SK-N-SH treated with all-trans-retinoic acid at 6 μM for 48 hours (cell line): ENCODE data around the gene DLX5.

Experiments
- ATAC-seq: fragments of 200-7000 bp; cut with Tn5 transposase; 3 replicates; pipeline ENCODE4 v1.9.1; 2020; ENCODE audit warnings: mild to moderate bottlenecking, moderate library complexity
- ARNTL ChIP-seq: fragments of 450-650 bp; formaldehyde crosslinking; IDR thresholded peaks from 2 replicates; pipeline ENCODE4 v1.5.0; 2020; ENCODE audit warnings: low read depth, mild to moderate bottlenecking, moderate library complexity, borderline replicate concordance
- BACH2 ChIP-seq: fragments of 250-450 bp; sonication (Bioruptor Pico); IDR thresholded peaks from 2 replicates; pipeline ENCODE4 v1.9.0; 2021; ENCODE audit warnings: mild to moderate bottlenecking, borderline replicate concordance
- CSDC2 ChIP-seq: fragments of 250-450 bp; sonication (Bioruptor Pico); IDR thresholded peaks from 2 replicates; pipeline ENCODE4 v1.5.0; 2020; ENCODE audit warnings: mild to moderate bottlenecking, moderate library complexity
- ESRRG ChIP-seq: fragments of 250-450 bp; sonication (Bioruptor Pico); IDR thresholded peaks from 2 replicates; pipeline ENCODE4 v1.6.1; 2021; ENCODE audit warnings: mild to moderate bottlenecking
- GLIS3 ChIP-seq: fragments of 250-450 bp; sonication (Bioruptor Pico); IDR thresholded peaks from 2 replicates; pipeline ENCODE4 v1.5.0; 2020; ENCODE audit warnings: mild to moderate bottlenecking, moderate library complexity
- POU6F1 ChIP-seq: fragments of 250-450 bp; sonication (Bioruptor Pico); IDR thresholded peaks from 2 replicates; pipeline ENCODE4 v1.8.0; 2021; ENCODE audit warnings: low read depth, mild to moderate bottlenecking, moderate library complexity, borderline replicate concordance
- PPARA ChIP-seq: fragments of 250-450 bp; sonication (Bioruptor Pico); IDR thresholded peaks from 2 replicates; pipeline ENCODE4 v1.5.0; 2020; ENCODE audit warnings: mild to moderate bottlenecking, borderline replicate concordance
- RARB ChIP-seq: fragments of 250-450 bp; sonication (Bioruptor Pico); IDR thresholded peaks from 2 replicates; pipeline ENCODE4 v1.8.0; 2021; ENCODE audit warnings: mild to moderate bottlenecking, moderate library complexity
- SNAI2 ChIP-seq: fragments of 250-450 bp; sonication (Bioruptor Pico); IDR thresholded peaks from 2 replicates; pipeline ENCODE4 v1.5.0; 2020; ENCODE audit warnings: mild to moderate bottlenecking, moderate library complexity
- TCF4 ChIP-seq: fragments of 250-450 bp; sonication (Bioruptor Pico); IDR thresholded peaks from 2 replicates; pipeline ENCODE4 v1.8.0; 2021; ENCODE audit warnings: mild to moderate bottlenecking, moderate library complexity, borderline replicate concordance
- TOX ChIP-seq: fragments of 250-450 bp; sonication (Bioruptor Pico); IDR thresholded peaks from 2 replicates; pipeline ENCODE4 v1.8.0; 2021; ENCODE audit warnings: mild to moderate bottlenecking, moderate library complexity, borderline replicate concordance
- ZFP3 ChIP-seq: fragments of 250-450 bp; sonication (Bioruptor Pico); IDR thresholded peaks from 2 replicates; pipeline ENCODE4 v1.5.0; 2020; ENCODE audit warnings: mild to moderate bottlenecking, moderate library complexity
- ZFP30 ChIP-seq: fragments of 450-650 bp; formaldehyde crosslinking; IDR thresholded peaks from 2 replicates; pipeline ENCODE4 v1.5.0; 2022; ENCODE audit warnings: mild to moderate bottlenecking, moderate library complexity
- ZNF565 ChIP-seq: fragments of 450-650 bp; formaldehyde crosslinking; conservative IDR thresholded peaks from 2 replicates; pipeline ENCODE4 v1.5.0; 2020; ENCODE audit warnings: low read depth, mild to moderate bottlenecking, moderate library complexity
- ZNF70 ChIP-seq: fragments of 450-650 bp; formaldehyde crosslinking; IDR thresholded peaks from 2 replicates; pipeline ENCODE4 v1.5.0; 2020; ENCODE audit warnings: mild to moderate bottlenecking, moderate library complexity
- ZNF8 ChIP-seq: fragments of 450-650 bp; formaldehyde crosslinking; IDR thresholded peaks from 2 replicates; pipeline ENCODE4 v1.5.0; 2020; ENCODE audit warnings: mild to moderate bottlenecking, moderate library complexity
- TF ChIP-seq, protein P1 (sequence below): fragments of 250-450 bp; sonication (Bioruptor Pico); IDR thresholded peaks from 2 replicates; pipeline ENCODE4 v1.5.1; 2021; ENCODE audit warnings: mild to moderate bottlenecking, moderate library complexity
- TF ChIP-seq, protein P2 (sequence below): fragments of 250-450 bp; sonication (Bioruptor Pico); IDR thresholded peaks from 2 replicates; pipeline ENCODE4 v1.5.1; 2020; ENCODE audit warnings: low read depth, mild to moderate bottlenecking, moderate library complexity
- TF ChIP-seq, protein P3 (sequence below): fragments of 250-450 bp; sonication (Bioruptor Pico); IDR thresholded peaks from 2 replicates; pipeline ENCODE4 v1.8.0; 2020; ENCODE audit warnings: mild to moderate bottlenecking, moderate library complexity, borderline replicate concordance
- TF ChIP-seq, protein P4 (sequence below): fragments of 250-450 bp; sonication (Bioruptor Pico); IDR thresholded peaks from 2 replicates; pipeline ENCODE4 v1.5.0; 2020; ENCODE audit warnings: mild to moderate bottlenecking, moderate library complexity

Gene DLX5

GRCh38 chr7:96987719-96988118 lies 36.9 kb downstream of the DLX5 start (continued):
- no peak for TF ChIP-seq GLIS3 (CRISPR knock-in tag)
- no peak for TF ChIP-seq TCF4 (CRISPR knock-in tag)
- no peak for TF ChIP-seq ZNF70
- no peak for TF ChIP-seq ESRRG (CRISPR knock-in tag)
- no peak for TF ChIP-seq TOX (CRISPR knock-in tag)
- TF ChIP-seq, protein P1, sequence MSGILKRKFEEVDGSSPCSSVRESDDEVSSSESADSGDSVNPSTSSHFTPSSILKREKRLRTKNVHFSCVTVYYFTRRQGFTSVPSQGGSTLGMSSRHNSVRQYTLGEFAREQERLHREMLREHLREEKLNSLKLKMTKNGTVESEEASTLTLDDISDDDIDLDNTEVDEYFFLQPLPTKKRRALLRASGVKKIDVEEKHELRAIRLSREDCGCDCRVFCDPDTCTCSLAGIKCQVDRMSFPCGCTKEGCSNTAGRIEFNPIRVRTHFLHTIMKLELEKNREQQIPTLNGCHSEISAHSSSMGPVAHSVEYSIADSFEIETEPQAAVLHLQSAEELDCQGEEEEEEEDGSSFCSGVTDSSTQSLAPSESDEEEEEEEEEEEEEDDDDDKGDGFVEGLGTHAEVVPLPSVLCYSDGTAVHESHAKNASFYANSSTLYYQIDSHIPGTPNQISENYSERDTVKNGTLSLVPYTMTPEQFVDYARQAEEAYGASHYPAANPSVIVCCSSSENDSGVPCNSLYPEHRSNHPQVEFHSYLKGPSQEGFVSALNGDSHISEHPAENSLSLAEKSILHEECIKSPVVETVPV (CRISPR knock-in tag) = no peak
- TF ChIP-seq ZFP30 (CRISPR knock-in tag) = no peak
- TF ChIP-seq ZNF8 = no peak
- TF ChIP-seq BACH2 = no peak
- no peak for TF ChIP-seq RARB
- TF ChIP-seq, all 23 proteins: peak for 0

GRCh38 chr7:96986901-96987300 lies 37.7 kb downstream of the DLX5 start:
- no peak for ATAC-seq
- TF ChIP-seq TCF4 (CRISPR knock-in tag) = no peak

GRCh38 chr7:96985992-96986391 lies 38.6 kb downstream of the DLX5 start:
- no peak for ATAC-seq
- TF ChIP-seq ZFP3 (CRISPR knock-in tag) = no peak
- no peak for TF ChIP-seq TCF4 (CRISPR knock-in tag)
- TF ChIP-seq, protein P2, sequence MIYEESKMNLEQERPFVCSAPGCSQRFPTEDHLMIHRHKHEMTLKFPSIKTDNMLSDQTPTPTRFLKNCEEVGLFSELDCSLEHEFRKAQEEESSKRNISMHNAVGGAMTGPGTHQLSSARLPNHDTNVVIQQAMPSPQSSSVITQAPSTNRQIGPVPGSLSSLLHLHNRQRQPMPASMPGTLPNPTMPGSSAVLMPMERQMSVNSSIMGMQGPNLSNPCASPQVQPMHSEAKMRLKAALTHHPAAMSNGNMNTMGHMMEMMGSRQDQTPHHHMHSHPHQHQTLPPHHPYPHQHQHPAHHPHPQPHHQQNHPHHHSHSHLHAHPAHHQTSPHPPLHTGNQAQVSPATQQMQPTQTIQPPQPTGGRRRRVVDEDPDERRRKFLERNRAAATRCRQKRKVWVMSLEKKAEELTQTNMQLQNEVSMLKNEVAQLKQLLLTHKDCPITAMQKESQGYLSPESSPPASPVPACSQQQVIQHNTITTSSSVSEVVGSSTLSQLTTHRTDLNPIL (CRISPR knock-in tag) = no peak
- TF ChIP-seq ARNTL = no peak
- no peak for TF ChIP-seq ZFP30 (CRISPR knock-in tag)
- TF ChIP-seq, all 23 proteins: peak for 0

- no peak for ATAC-seq
- TF ChIP-seq CSDC2 (no peak), TOX (CRISPR knock-in tag) (no peak), POU6F1 (CRISPR knock-in tag) (no peak), ZFP30 (CRISPR knock-in tag) (no peak), ZFP3 (CRISPR knock-in tag) (no peak), ZNF565 (CRISPR knock-in tag) (no peak), TCF4 (CRISPR knock-in tag) (no peak), RARB (no peak), ARNTL (no peak), PPARA (no peak), ESRRG (CRISPR knock-in tag) (no peak), SNAI2 (CRISPR knock-in tag) (no peak), BACH2 (no peak)
- TF ChIP-seq, protein P3, sequence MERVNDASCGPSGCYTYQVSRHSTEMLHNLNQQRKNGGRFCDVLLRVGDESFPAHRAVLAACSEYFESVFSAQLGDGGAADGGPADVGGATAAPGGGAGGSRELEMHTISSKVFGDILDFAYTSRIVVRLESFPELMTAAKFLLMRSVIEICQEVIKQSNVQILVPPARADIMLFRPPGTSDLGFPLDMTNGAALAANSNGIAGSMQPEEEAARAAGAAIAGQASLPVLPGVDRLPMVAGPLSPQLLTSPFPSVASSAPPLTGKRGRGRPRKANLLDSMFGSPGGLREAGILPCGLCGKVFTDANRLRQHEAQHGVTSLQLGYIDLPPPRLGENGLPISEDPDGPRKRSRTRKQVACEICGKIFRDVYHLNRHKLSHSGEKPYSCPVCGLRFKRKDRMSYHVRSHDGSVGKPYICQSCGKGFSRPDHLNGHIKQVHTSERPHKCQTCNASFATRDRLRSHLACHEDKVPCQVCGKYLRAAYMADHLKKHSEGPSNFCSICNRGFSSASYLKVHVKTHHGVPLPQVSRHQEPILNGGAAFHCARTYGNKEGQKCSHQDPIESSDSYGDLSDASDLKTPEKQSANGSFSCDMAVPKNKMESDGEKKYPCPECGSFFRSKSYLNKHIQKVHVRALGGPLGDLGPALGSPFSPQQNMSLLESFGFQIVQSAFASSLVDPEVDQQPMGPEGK = no peak
- TF ChIP-seq, protein P1 (CRISPR knock-in tag) = no peak
- TF ChIP-seq, protein P4, sequence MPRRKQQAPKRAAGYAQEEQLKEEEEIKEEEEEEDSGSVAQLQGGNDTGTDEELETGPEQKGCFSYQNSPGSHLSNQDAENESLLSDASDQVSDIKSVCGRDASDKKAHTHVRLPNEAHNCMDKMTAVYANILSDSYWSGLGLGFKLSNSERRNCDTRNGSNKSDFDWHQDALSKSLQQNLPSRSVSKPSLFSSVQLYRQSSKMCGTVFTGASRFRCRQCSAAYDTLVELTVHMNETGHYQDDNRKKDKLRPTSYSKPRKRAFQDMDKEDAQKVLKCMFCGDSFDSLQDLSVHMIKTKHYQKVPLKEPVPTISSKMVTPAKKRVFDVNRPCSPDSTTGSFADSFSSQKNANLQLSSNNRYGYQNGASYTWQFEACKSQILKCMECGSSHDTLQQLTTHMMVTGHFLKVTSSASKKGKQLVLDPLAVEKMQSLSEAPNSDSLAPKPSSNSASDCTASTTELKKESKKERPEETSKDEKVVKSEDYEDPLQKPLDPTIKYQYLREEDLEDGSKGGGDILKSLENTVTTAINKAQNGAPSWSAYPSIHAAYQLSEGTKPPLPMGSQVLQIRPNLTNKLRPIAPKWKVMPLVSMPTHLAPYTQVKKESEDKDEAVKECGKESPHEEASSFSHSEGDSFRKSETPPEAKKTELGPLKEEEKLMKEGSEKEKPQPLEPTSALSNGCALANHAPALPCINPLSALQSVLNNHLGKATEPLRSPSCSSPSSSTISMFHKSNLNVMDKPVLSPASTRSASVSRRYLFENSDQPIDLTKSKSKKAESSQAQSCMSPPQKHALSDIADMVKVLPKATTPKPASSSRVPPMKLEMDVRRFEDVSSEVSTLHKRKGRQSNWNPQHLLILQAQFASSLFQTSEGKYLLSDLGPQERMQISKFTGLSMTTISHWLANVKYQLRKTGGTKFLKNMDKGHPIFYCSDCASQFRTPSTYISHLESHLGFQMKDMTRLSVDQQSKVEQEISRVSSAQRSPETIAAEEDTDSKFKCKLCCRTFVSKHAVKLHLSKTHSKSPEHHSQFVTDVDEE (CRISPR knock-in tag) = no peak
- TF ChIP-seq, protein P2 (CRISPR knock-in tag) = no peak
Observed at GRCh38 chr7:96982586-96982985, 42.0 kb downstream of the DLX5 start.
